GM13977 (cell line): ENCODE results near the gene CPED1.

Experiments
- DNase-seq: peaks from one replicate; pipeline ENCODE4 v3.0.0; 2012; ENCODE audit warnings: low spot score
- CTCF ChIP-seq: IDR thresholded peaks from 2 replicates; pipeline ENCODE4 v1.5.1; 2012; ENCODE audit warnings: mild to moderate bottlenecking, control low read depth; ENCODE audit not compliant: insufficient read depth; ENCODE audit errors: extremely low read depth, missing control alignments
- in situ Hi-C: fragments of 300-500 bp; cut with MboI; formaldehyde crosslinking; loops from one replicate; pipeline ENCODE4 v1.12.0; 2022; ENCODE audit warnings: low sequenced_read_pairs, low pct_unique_long_range_greater_than_20kb, mixed read lengths, inconsistent platforms; ENCODE audit not compliant: unreplicated experiment

Gene CPED1

GRCh38 chr7:121276313-121276712 lies 287.8 kb downstream of the CPED1 start:
- no peak for DNase-seq
- TF ChIP-seq CTCF, result no peak
- in situ Hi-C loops, result no loop called here

GRCh38 chr7:121278120-121279021 lies 289.9 kb downstream of the CPED1 start:
- no peak for TF ChIP-seq CTCF
- peak; percentile 65 for DNase-seq
- in situ Hi-C loops, result no loop called here

- in situ Hi-C loops, result no loop called here
- TF ChIP-seq CTCF, result no peak
- no peak for DNase-seq
Measured at GRCh38 chr7:121279060-121279620, 290.6 kb downstream of the CPED1 start.

GRCh38 chr7:121279822-121280221 lies 291.3 kb downstream of the CPED1 start:
- TF ChIP-seq CTCF, result no peak
- in situ Hi-C loops, result no loop called here
- DNase-seq, result no peak

- DNase-seq, result no peak
- no peak for TF ChIP-seq CTCF
- in situ Hi-C loops, result no loop called here
Measured at GRCh38 chr7:121280656-121281055, 292.1 kb downstream of the CPED1 start.

GRCh38 chr7:121282129-121282528 lies 293.6 kb downstream of the CPED1 start:
- no peak for TF ChIP-seq CTCF
- in situ Hi-C loops, result no loop called here
- no peak for DNase-seq
